Adrenal gland (tissue), 12 donors: ENCODE measurements around the gene LSM4. TPM values are rescaled to one million over a fixed set of nuclear protein-coding genes. Genes with fewer than 3 reads are reported as not detected.

Experiments
- DNase-seq, 7 donors: peaks; one replicate each; pipeline ENCODE4 v3.0.0-alpha.2; 2019 to 2020
- H3K27ac ChIP-seq, 5 donors: fragments of 200-600 bp; sonication (generic) in 4 of 5; 1 replicate in 3 of 5; 2 replicates in 2 of 5; pipeline versions ENCODE4 v1.5.1 to v1.8.0; 2016 to 2020; ENCODE audit warnings: mild to moderate bottlenecking in 1 of 5
- H3K27me3 ChIP-seq: fragments of 200-600 bp; 2 replicates; pipeline ENCODE4 v1.8.0; 2021
- H3K36me3 ChIP-seq, 2 donors: fragments of 200-600 bp; replicated peaks in 1 of 2; 1 replicate in 1 of 2; 2 replicates in 1 of 2; pipeline versions ENCODE4 v1.5.1 to v1.8.0; 2018 to 2022
- H3K4me1 ChIP-seq, 2 donors: fragments of 200-600 bp; replicated peaks in 1 of 2; 1 replicate in 1 of 2; 2 replicates in 1 of 2; pipeline versions ENCODE4 v1.5.1 to v1.8.0; 2018 to 2021
- H3K4me3 ChIP-seq, 4 donors: fragments of 200-600 bp; sonication (generic) in 3 of 4; one replicate each; pipeline ENCODE4 v1.5.1; 2016 to 2018
- H3K9me3 ChIP-seq, 3 donors: fragments of 200-600 bp; sonication (generic) in 1 of 3; replicated peaks in 1 of 3; 1 replicate in 2 of 3; 2 replicates in 1 of 3; pipeline versions ENCODE4 v1.5.1 to v1.8.0; 2016 to 2021
- POLR2A ChIP-seq, 2 donors: fragments of 450-650 bp; IDR thresholded peaks; one replicate each; pipeline ENCODE4 v1.6.1; 2017; ENCODE audit warnings: antibody characterized with exemption in 2 of 2, mild to moderate bottlenecking in 2 of 2, moderate library complexity in 1 of 2
- WGBS, 4 donors: extraction: QIAGEN DNeasy Blood & Tissue Kit in 2 of 4; methylation state at CpG; one replicate each; pipeline versions ENCODE4 v1.1.5 to v1.1.7; 2013 to 2017; 5-methylcytosine and 5-hydroxymethylcytosine counted together
- intact Hi-C, 2 donors: fragments of 100-400 bp; cut with DNase I; formaldehyde crosslinking; loops; one replicate each; pipeline versions ENCODE4 v1.14.1 to v1.15.0; 2022 to 2023
- polyA plus RNA-seq, 3 donors: library from polyadenylated mRNA; stranded (reverse); fragments of 200-250 nt in 2 of 3; fragments of 350-450 nt in 1 of 3; fragmentation: Illumina TruSeq in 1 of 3; extraction: RNeasy Lipid Tissue Mini Kit (QIAGEN cat#74804) in 1 of 3; gene quantifications; one replicate each; pipeline ENCODE4 v1.2.3, GENCODE V29; 2013 to 2014
- total RNA-seq, 9 donors: library from RNA; depleted of rRNA in 4 of 9; stranded (reverse); fragments of >200 nt in 4 of 9; fragments of 120-200 nt in 1 of 9; fragmentation: NEBNext Ultra II Directional in 1 of 9; extraction: Animal tissue kit (Norgen Biotek cat#: 25700) in 1 of 9; gene quantifications; one replicate each; pipeline versions ENCODE4 v1.1.0 to v1.2.4, GENCODE V29; 2013 to 2023
- TF ChIP-seq, protein P1 (sequence below), 6 experiments: fragments of 450-650 bp in 4 of 6; fragments of 200-600 bp in 2 of 6; sonication (generic) in 1 of 6; IDR thresholded peaks; 1 replicate in 5 of 6; 2 replicates in 1 of 6; pipeline versions ENCODE4 v1.5.1 to v1.8.0; 2016 to 2021; ENCODE audit warnings: antibody characterized with exemption in 6 of 6, mild to moderate bottlenecking in 2 of 6, moderate library complexity in 1 of 6
- donor health status: healthy with polysubstance abuse.
- donor health status: Bipolar disorder and iron deficiency.
- donor health status: DM: yes; HTN: yes; CAD: no.
- donor health status: DM: no; HTN: no; CAD: no.
- donor health status: DM: no; HTN: no; CAD: no.
- donor health status: DM: yes; HTN: yes; CAD: no.

Gene LSM4
- total and polyA plus RNA-seq, 12 donors, result 105 to 290 (median 161) TPM

DNA sequence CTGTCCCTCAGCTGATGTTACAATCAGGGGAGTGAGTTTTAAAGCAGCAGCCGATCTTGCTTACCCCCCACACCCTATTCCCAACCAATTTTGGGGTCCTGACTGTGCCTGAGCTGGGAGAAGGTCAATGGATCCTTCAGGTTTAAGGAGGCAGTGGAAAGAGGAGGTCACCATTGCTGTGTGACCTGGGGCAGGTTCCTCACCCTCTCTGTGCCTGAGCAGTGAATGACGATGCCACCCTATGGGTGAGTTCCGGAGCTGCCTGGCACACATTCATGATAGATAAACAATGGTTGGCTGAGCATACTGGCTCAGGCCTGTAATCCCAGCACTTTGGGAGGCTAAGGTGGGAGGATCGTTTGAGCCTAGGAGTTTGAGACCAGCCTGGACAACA is 21.2 kb downstream of the LSM4 start:
- 53 to 89% (median 63%) methylated on average over 1 to 4 of the region's 4 CpGs for WGBS, 4 donors
- peak overlapping the region; percentile 18 to 99 (median 87) for H3K27ac ChIP-seq
- DNase-seq, result peak in 1 of 7 donors; percentile 37

DNA sequence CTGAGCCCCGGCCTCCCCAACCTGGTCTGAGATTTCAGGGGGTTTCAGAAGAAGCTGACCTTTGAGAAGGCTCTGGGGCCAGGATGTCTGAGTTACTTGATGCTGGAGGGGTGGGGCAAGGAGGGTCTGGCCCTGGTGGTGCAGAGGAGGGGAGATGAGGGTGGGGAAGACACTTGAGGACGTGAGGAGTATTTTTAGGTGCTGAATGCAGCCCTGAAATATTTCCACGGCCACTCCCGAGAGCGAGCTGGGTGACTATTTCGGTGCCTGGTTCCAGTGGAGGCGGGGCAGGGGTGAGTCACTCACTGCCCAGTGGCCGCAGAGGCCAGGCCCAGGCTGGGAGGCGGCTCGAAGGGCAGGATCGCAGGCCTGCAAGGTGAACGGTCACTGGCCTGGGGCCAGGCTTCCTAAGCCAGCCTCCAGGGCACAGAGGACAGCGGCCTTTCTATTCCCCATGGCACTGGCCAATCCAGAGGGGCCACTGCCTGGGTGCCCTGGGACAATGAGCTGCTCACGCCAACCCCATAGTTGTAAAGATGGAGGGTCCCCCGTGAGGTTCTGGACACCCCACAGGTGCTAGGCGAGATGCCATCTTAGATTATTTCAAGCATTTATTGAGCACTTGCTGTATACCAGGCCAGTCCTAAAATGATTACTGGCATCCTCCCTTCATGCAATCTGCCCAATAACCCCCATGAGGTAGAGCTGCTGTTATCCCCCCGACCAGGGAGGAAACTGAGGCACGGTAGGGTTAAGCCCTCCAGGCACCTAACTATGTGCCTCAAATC is 21.8 kb downstream of the LSM4 start:
- H3K9me3 ChIP-seq, result no peaks in the 10 kb centered on the region
- peak overlapping the region; percentile 58 to 99 (median 87) for H3K27ac ChIP-seq
- no peaks in the 10 kb centered on the region for H3K36me3 ChIP-seq
- H3K27me3 ChIP-seq, result no peaks in the 10 kb centered on the region
- peak; percentile 88 to 97 (median 94) for DNase-seq
- intact Hi-C loops, result no loop called here
- peaks cover 42 to 47% of the 10 kb centered on the region in 2 donors for H3K4me1 ChIP-seq
- 14 to 33% (median 28%) methylated on average over 8 to 18 of the region's 18 CpGs for WGBS, 4 donors
- H3K4me3 ChIP-seq, result no peak overlapping the region
- TF ChIP-seq, protein P1, sequence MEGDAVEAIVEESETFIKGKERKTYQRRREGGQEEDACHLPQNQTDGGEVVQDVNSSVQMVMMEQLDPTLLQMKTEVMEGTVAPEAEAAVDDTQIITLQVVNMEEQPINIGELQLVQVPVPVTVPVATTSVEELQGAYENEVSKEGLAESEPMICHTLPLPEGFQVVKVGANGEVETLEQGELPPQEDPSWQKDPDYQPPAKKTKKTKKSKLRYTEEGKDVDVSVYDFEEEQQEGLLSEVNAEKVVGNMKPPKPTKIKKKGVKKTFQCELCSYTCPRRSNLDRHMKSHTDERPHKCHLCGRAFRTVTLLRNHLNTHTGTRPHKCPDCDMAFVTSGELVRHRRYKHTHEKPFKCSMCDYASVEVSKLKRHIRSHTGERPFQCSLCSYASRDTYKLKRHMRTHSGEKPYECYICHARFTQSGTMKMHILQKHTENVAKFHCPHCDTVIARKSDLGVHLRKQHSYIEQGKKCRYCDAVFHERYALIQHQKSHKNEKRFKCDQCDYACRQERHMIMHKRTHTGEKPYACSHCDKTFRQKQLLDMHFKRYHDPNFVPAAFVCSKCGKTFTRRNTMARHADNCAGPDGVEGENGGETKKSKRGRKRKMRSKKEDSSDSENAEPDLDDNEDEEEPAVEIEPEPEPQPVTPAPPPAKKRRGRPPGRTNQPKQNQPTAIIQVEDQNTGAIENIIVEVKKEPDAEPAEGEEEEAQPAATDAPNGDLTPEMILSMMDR (IDR thresholded peaks at IDR 0.05), result no peak
- peak in 1 of 2 donors; percentile 33 for TF ChIP-seq POLR2A (IDR thresholded peaks at IDR 0.05)

More for the DNA sequence above, 21.2 kb downstream of the LSM4 start:
- TF ChIP-seq POLR2A (IDR thresholded peaks at IDR 0.05), result no peak
- TF ChIP-seq, protein P1 (IDR thresholded peaks at IDR 0.05), result peak in 1 of 6 experiments; percentile 3
- intact Hi-C loops, result no loop called here
- H3K4me1 ChIP-seq, result peaks cover 42 to 47% of the 10 kb centered on the region in 2 donors
- H3K4me3 ChIP-seq, result no peak overlapping the region
- H3K36me3 ChIP-seq, result no peaks in the 10 kb centered on the region
- no peaks in the 10 kb centered on the region for H3K27me3 ChIP-seq
- no peaks in the 10 kb centered on the region for H3K9me3 ChIP-seq

DNA sequence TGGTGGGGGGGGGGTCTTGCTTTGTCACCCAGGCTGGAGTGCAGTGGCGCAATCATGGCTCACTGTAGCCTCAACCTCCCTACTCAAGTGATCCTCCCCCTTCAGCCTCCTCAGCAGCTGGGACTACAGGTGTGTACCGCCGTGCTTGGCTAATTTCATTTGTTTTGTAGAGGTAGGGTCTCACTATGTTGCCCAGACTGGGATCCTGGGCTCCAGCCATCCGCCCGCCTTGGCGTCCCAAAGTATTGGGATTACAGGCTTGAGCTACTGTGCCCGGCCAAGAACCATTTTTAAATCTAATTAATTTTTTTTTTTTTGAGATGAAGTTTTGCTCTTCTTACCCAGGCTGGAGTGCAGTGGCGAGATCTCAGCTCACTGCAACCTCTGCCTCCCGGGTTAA is 23.2 kb downstream of the LSM4 start:
- 94 to 95% (median 94%) methylated on average over 9 of the region's 9 CpGs for WGBS, 4 donors
- Histone ChIP-seq H3K27me3 (no peaks in the 10 kb centered on the region), H3K9me3 (no peaks in the 10 kb centered on the region), H3K4me3 (no peak overlapping the region), H3K36me3 (no peaks in the 10 kb centered on the region), H3K4me1 (peaks cover 27 to 34% of the 10 kb centered on the region in 2 donors), H3K27ac (no peak overlapping the region)
- no peak for DNase-seq
- intact Hi-C loops, result no loop called here
- TF ChIP-seq POLR2A (IDR thresholded peaks at IDR 0.05), result no peak
- TF ChIP-seq, protein P1 (IDR thresholded peaks at IDR 0.05), result no peak

DNA sequence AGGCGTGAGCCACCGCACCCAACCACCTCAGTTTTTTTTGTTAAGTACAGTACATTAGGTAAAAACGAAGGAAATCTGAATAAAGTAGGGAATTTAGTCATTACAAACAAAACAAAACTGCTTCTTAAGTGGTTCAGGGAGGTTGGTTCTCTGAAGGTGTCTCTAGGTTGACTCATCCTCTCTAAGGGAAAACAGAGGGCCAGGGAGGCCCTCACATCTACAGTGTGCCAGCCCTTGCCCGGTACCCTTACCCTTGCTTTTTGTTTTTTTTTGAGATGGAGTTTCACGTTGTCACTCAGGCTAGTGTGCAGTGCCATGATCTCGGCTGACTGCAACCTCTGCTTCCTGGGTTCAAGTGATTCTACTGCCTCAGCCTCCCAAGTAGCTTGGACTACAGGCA is 24.3 kb downstream of the LSM4 start:
- no peak for TF ChIP-seq POLR2A (IDR thresholded peaks at IDR 0.05)
- TF ChIP-seq, protein P1 (IDR thresholded peaks at IDR 0.05), result no peak
- no peak for DNase-seq
- peaks cover 24 to 30% of the 10 kb centered on the region in 2 donors for H3K4me1 ChIP-seq
- H3K27ac ChIP-seq, result peak overlapping the region in 2 of 5 donors; percentile 22 to 38
- H3K36me3 ChIP-seq, result no peaks in the 10 kb centered on the region
- H3K4me3 ChIP-seq, result no peak overlapping the region
- H3K27me3 ChIP-seq, result no peaks in the 10 kb centered on the region
- WGBS, 4 donors, result 70 to 79% (median 76%) methylated on average over 6 of the region's 6 CpGs
- no peaks in the 10 kb centered on the region for H3K9me3 ChIP-seq
- intact Hi-C loops, result no loop called here
